Osteoblast (primary cell): ENCODE measurements around the gene SGCD. TPM values are rescaled to one million over a fixed set of nuclear protein-coding genes. Genes with fewer than 3 reads are reported as not detected.
A peak's percentile ranks its signal among the peaks of the same experiment; 100 is the strongest.

ENCODE experiments used
- DNase-seq: peaks from one replicate; pipeline ENCODE4 v3.0.0; 2011; ENCODE audit warnings: low spot score, mixed read lengths; ENCODE audit not compliant: insufficient read length; ENCODE audit errors: missing footprints
- H2AFZ ChIP-seq: 2 replicates; pipeline ENCODE4 v1.6.0; 2011; ENCODE audit warnings: mild to moderate bottlenecking, low read length
- H3K27ac ChIP-seq: 2 replicates; pipeline ENCODE4 v1.5.1; 2011; ENCODE audit warnings: mild to moderate bottlenecking, low read depth, low read length, moderate library complexity
- H3K27me3 ChIP-seq: 2 replicates; pipeline ENCODE4 v1.6.0; 2012; ENCODE audit warnings: mild to moderate bottlenecking, control low read depth, inconsistent platforms, low read length, moderate library complexity; ENCODE audit not compliant: insufficient read depth
- H3K36me3 ChIP-seq: 2 replicates; pipeline ENCODE4 v1.5.1; 2011; ENCODE audit warnings: mild to moderate bottlenecking, low read length, control low read depth, moderate library complexity; ENCODE audit not compliant: insufficient read depth
- H3K4me1 ChIP-seq: 2 replicates; pipeline ENCODE4 v1.5.1; 2011; ENCODE audit warnings: mild to moderate bottlenecking, low read length, control low read depth, moderate library complexity; ENCODE audit not compliant: insufficient read depth
- H3K4me2 ChIP-seq: 2 replicates; pipeline ENCODE4 v1.6.0; 2011; ENCODE audit warnings: mild to moderate bottlenecking, low read length; ENCODE audit not compliant: insufficient read depth
- H3K4me3 ChIP-seq: fragments of 200-600 bp; sonication (generic); 3 replicates; pipeline ENCODE4 v1.5.1; 2012; ENCODE audit warnings: mild to moderate bottlenecking, low read length, inconsistent platforms; ENCODE audit not compliant: insufficient read depth
- H3K79me2 ChIP-seq: 2 replicates; pipeline ENCODE4 v1.6.0; 2012; ENCODE audit warnings: mild to moderate bottlenecking, low read length, control low read depth, inconsistent platforms; ENCODE audit not compliant: insufficient read depth
- H3K9me3 ChIP-seq: 2 replicates; pipeline ENCODE4 v1.5.1; 2011; ENCODE audit warnings: low read depth, low read length, control low read depth
- H4K20me1 ChIP-seq: 2 replicates; pipeline ENCODE4 v1.6.0; 2012; ENCODE audit warnings: mild to moderate bottlenecking, low read length, control low read depth; ENCODE audit not compliant: insufficient read depth
- total RNA-seq: library from RNA; depleted of rRNA; stranded (reverse); fragments of >200 nt; gene quantifications from 2 replicates; pipeline ENCODE4 v1.2.3, GENCODE V29; 2012
- TF ChIP-seq, protein P1 (sequence below): IDR thresholded peaks from 2 replicates; pipeline ENCODE4 v1.5.1; 2011; ENCODE audit warnings: mild to moderate bottlenecking, low read depth, low read length, moderate library complexity; ENCODE audit errors: extremely low read depth

SGCD gene
- total RNA-seq, 1 donor, result 27.1 TPM

DNA sequence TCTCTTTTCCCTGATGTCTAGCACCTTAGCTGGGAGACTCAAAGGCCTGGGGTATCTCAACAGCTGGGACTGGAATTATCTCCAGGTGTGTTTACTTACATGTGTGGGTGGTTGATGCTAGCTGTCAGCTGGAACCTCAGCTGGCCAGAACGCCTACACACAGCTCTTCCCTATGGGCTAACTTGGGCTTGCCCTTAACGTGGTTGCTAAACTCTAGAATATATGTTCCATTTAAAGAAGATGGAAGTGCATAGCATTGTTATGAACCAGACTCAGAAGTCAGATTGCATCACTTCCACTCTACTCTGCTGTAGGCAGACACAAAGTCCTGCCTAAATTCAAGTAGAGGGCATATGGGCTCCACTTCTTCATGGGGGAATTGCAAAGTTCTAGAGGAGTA lies 29.3 kb downstream of the SGCD start:
- Histone ChIP-seq H3K27ac (no peak overlapping the region), H3K27me3 (no peaks in the 10 kb centered on the region), H3K4me3 (no peak overlapping the region), H2AFZ (no peak overlapping the region), H3K79me2 (no peaks in the 10 kb centered on the region), H3K36me3 (no peaks in the 10 kb centered on the region), H3K9me3 (no peaks in the 10 kb centered on the region), H3K4me2 (no peak overlapping the region), H3K4me1 (peaks cover 23% of the 10 kb centered on the region), H4K20me1 (no peaks in the 10 kb centered on the region)
- no peak for DNase-seq
- TF ChIP-seq, protein P1, sequence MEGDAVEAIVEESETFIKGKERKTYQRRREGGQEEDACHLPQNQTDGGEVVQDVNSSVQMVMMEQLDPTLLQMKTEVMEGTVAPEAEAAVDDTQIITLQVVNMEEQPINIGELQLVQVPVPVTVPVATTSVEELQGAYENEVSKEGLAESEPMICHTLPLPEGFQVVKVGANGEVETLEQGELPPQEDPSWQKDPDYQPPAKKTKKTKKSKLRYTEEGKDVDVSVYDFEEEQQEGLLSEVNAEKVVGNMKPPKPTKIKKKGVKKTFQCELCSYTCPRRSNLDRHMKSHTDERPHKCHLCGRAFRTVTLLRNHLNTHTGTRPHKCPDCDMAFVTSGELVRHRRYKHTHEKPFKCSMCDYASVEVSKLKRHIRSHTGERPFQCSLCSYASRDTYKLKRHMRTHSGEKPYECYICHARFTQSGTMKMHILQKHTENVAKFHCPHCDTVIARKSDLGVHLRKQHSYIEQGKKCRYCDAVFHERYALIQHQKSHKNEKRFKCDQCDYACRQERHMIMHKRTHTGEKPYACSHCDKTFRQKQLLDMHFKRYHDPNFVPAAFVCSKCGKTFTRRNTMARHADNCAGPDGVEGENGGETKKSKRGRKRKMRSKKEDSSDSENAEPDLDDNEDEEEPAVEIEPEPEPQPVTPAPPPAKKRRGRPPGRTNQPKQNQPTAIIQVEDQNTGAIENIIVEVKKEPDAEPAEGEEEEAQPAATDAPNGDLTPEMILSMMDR, result no peak

DNA sequence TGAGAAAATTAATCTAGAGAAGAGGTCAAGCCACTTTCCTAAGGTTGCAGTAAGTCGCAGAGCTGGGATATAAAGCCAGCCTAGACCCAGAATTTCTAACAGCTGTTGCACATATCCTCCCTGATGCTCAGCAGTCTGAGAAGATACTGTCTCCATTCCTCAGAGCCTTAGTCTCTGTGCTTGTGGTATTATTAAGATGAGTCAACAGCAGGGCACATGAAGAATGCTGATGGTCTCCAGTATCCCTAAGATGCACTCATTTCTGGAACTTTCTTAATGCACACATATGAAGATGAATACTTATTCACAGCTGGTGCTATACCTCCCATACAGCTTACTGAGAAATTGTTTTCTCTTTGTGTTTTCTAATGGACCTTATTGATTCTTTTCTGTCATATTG lies 32.5 kb downstream of the SGCD start:
- peaks cover 26% of the 10 kb centered on the region for H3K4me1 ChIP-seq
- H3K4me3 ChIP-seq, result no peak overlapping the region
- H2AFZ ChIP-seq, result no peak overlapping the region
- no peaks in the 10 kb centered on the region for H3K79me2 ChIP-seq
- DNase-seq, result peak; percentile 68
- H3K36me3 ChIP-seq, result no peaks in the 10 kb centered on the region
- H3K27ac ChIP-seq, result peak overlapping the region; percentile 60
- no peaks in the 10 kb centered on the region for H3K27me3 ChIP-seq
- H4K20me1 ChIP-seq, result no peaks in the 10 kb centered on the region
- H3K4me2 ChIP-seq, result no peak overlapping the region
- no peaks in the 10 kb centered on the region for H3K9me3 ChIP-seq
- TF ChIP-seq, protein P1, result no peak

DNA sequence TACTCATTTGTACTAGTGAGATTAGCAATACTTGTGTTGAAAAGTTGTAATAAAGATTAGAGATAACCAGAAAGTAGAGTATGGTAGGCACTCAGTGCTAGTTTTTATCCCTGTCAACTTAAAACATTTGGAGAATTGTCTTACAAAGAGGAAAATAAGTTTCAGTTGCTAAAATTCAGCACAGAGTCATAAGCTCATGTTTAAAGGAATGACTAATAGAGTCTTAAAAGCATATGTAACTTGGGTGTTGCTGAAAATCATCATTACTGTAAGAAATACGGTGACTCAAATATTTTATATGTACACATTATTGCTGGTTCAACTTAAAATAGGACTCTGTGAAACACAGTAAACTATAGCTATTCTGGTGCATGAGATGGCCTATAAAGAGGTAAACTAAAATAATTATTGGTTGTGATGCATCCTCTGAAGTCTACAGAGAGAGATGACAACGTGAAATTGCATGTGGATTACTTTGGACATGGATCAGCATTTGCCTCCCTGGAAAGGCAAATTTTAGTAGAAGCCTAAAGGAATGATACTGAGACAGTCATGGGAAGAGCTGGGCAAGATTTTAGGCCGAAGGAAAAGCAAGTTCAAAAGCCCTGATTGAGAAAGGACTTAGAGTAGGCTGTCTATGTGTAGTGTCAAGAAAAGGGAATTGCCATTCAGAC lies 34.6 kb downstream of the SGCD start:
- Histone ChIP-seq H3K27ac (peak overlapping the region; percentile 19), H3K79me2 (no peaks in the 10 kb centered on the region), H3K9me3 (no peaks in the 10 kb centered on the region), H3K4me1 (peaks cover 27% of the 10 kb centered on the region), H2AFZ (no peak overlapping the region), H3K36me3 (no peaks in the 10 kb centered on the region), H3K4me2 (no peak overlapping the region), H3K27me3 (no peaks in the 10 kb centered on the region), H4K20me1 (no peaks in the 10 kb centered on the region), H3K4me3 (no peak overlapping the region)
- DNase-seq, result peak; percentile 80
- TF ChIP-seq, protein P1, result no peak

DNA sequence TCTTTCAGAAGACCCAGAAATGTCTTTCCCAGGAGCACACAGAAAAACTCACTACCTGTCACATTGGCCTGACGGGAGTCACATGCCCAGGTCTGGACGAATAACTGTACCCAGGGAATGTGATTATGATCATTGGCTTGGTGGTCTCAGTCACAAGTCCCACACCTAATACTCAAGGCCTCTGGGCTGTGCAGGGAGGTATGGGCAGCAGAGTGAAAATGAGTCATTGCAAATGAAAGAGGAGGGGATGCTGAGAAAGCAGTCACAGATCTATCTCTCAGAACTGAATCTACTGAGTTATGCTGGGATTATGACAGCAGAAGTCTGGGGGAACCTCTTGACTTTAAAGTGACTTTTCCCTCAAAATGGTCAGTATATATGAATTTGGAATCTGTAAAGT lies 36.9 kb downstream of the SGCD start:
- Histone ChIP-seq H3K4me1 (peaks cover 39% of the 10 kb centered on the region), H3K27ac (no peak overlapping the region), H4K20me1 (no peaks in the 10 kb centered on the region), H2AFZ (no peak overlapping the region), H3K4me3 (no peak overlapping the region), H3K79me2 (no peaks in the 10 kb centered on the region), H3K9me3 (no peaks in the 10 kb centered on the region), H3K4me2 (no peak overlapping the region), H3K36me3 (no peaks in the 10 kb centered on the region), H3K27me3 (no peaks in the 10 kb centered on the region)
- DNase-seq, result no peak
- TF ChIP-seq, protein P1, result no peak
